OCI-LY3 (cell line): ENCODE measurements around the gene ITGB1.

ENCODE experiments used
- EZH2phosphoT487 ChIP-seq: fragments of 200-600 bp; shearing (Covaris generic); IDR thresholded peaks from 2 replicates; pipeline ENCODE4 v1.6.1; 2018; ENCODE audit warnings: antibody characterized with exemption, mixed run types, low read depth
- TF ChIP-seq, protein P1 (sequence below): fragments of 200-600, 300-600 bp; sonication (generic); IDR thresholded peaks from 2 replicates; pipeline ENCODE4 v1.5.1; 2014; ENCODE audit warnings: antibody characterized with exemption, low read length, low read depth

DNA sequence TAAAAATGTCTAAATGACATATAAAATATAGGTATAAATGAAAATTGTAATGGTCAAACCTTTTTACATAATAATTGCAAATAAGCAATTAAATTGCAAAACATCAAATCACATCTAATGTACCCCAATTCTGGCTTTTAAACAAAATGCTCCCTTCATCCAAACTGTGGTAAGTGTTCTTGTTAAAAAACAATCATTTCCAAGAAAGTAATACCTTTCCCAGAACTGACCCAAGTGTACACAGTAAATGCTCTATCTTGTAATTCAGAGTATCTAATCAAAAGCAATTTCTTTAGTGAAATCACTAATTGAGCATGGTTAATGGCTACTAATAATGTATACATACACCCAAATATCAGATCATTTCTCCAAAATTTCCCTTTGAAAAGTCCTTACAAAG, 28.0 kb downstream of the ITGB1 start:
- TF ChIP-seq, protein P1, sequence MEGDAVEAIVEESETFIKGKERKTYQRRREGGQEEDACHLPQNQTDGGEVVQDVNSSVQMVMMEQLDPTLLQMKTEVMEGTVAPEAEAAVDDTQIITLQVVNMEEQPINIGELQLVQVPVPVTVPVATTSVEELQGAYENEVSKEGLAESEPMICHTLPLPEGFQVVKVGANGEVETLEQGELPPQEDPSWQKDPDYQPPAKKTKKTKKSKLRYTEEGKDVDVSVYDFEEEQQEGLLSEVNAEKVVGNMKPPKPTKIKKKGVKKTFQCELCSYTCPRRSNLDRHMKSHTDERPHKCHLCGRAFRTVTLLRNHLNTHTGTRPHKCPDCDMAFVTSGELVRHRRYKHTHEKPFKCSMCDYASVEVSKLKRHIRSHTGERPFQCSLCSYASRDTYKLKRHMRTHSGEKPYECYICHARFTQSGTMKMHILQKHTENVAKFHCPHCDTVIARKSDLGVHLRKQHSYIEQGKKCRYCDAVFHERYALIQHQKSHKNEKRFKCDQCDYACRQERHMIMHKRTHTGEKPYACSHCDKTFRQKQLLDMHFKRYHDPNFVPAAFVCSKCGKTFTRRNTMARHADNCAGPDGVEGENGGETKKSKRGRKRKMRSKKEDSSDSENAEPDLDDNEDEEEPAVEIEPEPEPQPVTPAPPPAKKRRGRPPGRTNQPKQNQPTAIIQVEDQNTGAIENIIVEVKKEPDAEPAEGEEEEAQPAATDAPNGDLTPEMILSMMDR = no peak
- no peak for TF ChIP-seq EZH2phosphoT487
